HG02798 (cell line): ENCODE results near the gene BCLAF1.

Source experiments
- ATAC-seq: cut with Tn5 transposase; IDR thresholded peaks from one replicate; pipeline ENCODE4 v1.9.1; 2021; ENCODE audit warnings: mild to moderate bottlenecking; ENCODE audit not compliant: unreplicated experiment, poor library complexity

BCLAF1 gene

GRCh38 chr6:136209496-136209895 lies 80.2 kb downstream of the BCLAF1 start:
- ATAC-seq = no peak

- ATAC-seq = no peak
Measured at GRCh38 chr6:136208783-136209182, 80.9 kb downstream of the BCLAF1 start.
